Keratinocyte (primary cell): Measurements from ENCODE around the gene SCAF8. TPM values are rescaled to one million over a fixed set of nuclear protein-coding genes. Genes with fewer than 3 reads are reported as not detected.
"Not testable (repeated sequence)": the region's sequence is repeated elsewhere in the genome, so short reads cannot be mapped to it uniquely, and the experiment has no call there.

Experiments used
- DNase-seq: peaks from one replicate; pipeline ENCODE4 v3.0.0-alpha.2; 2011; ENCODE audit warnings: low read depth, missing footprints, low spot score
- FAIRE-seq: peaks from 2 replicates; lab custom pipeline; 2011; peaks lifted over from hg19 to GRCh38; lab: Jason Lieb, UNC
- H2AFZ ChIP-seq: 2 replicates; pipeline ENCODE4 v1.6.0; 2012; ENCODE audit warnings: low read length, control low read depth, inconsistent platforms; ENCODE audit not compliant: control insufficient read depth
- H3K27ac ChIP-seq: 2 replicates; pipeline ENCODE4 v1.5.1; 2011; ENCODE audit warnings: low read length; ENCODE audit not compliant: control insufficient read depth, insufficient read depth
- H3K27me3 ChIP-seq: 3 replicates; pipeline ENCODE4 v1.6.0; 2011; ENCODE audit warnings: low read length; ENCODE audit not compliant: control insufficient read depth, insufficient read depth; ENCODE audit errors: extremely low read depth
- H3K36me3 ChIP-seq, 2 experiments: 2 replicates in 1 of 2; 3 replicates in 1 of 2; pipeline ENCODE4 v1.5.1; 2011; ENCODE audit warnings: low read length in 2 of 2, mild to moderate bottlenecking in 1 of 2; ENCODE audit not compliant: control insufficient read depth in 2 of 2, insufficient read depth in 2 of 2; ENCODE audit errors: extremely low read depth in 1 of 2
- H3K4me1 ChIP-seq: 3 replicates; pipeline ENCODE4 v1.5.1; 2011; ENCODE audit warnings: low read length; ENCODE audit not compliant: control insufficient read depth, insufficient read depth; ENCODE audit errors: extremely low read depth
- H3K4me2 ChIP-seq: 3 replicates; pipeline ENCODE4 v1.6.0; 2011; ENCODE audit warnings: low read depth, low read length; ENCODE audit not compliant: control insufficient read depth, insufficient read depth; ENCODE audit errors: extremely low read depth
- H3K4me3 ChIP-seq, 3 experiments: fragments of 200-600 bp in 1 of 3; sonication (generic) in 1 of 3; 2 replicates in 2 of 3; 3 replicates in 1 of 3; pipeline ENCODE4 v1.5.1; 2011 to 2016; ENCODE audit warnings: low read length in 3 of 3, mild to moderate bottlenecking in 3 of 3, control low read depth in 2 of 3, inconsistent platforms in 1 of 3, low read depth in 1 of 3, mixed read lengths in 1 of 3, mixed run types in 1 of 3, moderate library complexity in 1 of 3; ENCODE audit not compliant: control insufficient read depth in 2 of 3, insufficient read depth in 2 of 3; ENCODE audit errors: extremely low read depth in 1 of 3
- H3K79me2 ChIP-seq: 2 replicates; pipeline ENCODE4 v1.6.0; 2012; ENCODE audit warnings: low read length; ENCODE audit not compliant: control insufficient read depth, insufficient read depth
- H3K9ac ChIP-seq: 3 replicates; pipeline ENCODE4 v1.6.0; 2011; ENCODE audit warnings: low read length; ENCODE audit not compliant: control insufficient read depth, insufficient read depth; ENCODE audit errors: extremely low read depth
- H3K9me1 ChIP-seq: 3 replicates; pipeline ENCODE4 v1.6.0; 2011; ENCODE audit warnings: low read length; ENCODE audit not compliant: control insufficient read depth, insufficient read depth; ENCODE audit errors: extremely low read depth
- H3K9me3 ChIP-seq: 2 replicates; pipeline ENCODE4 v1.5.1; 2012; ENCODE audit warnings: low read depth, low read length; ENCODE audit not compliant: control insufficient read depth
- H4K20me1 ChIP-seq: 3 replicates; pipeline ENCODE4 v1.6.0; 2011; ENCODE audit warnings: low read length; ENCODE audit not compliant: control insufficient read depth, insufficient read depth; ENCODE audit errors: extremely low read depth
- EZH2 ChIP-seq: IDR thresholded peaks from one replicate; pipeline ENCODE4 v1.6.1; 2012; ENCODE audit warnings: inconsistent platforms, mild to moderate bottlenecking, low read length, moderate library complexity
- dilution Hi-C: fragments of 300-500 bp; cut with MboI; formaldehyde crosslinking; loops from one replicate; pipeline ENCODE4 v1.7.0; 2020; ENCODE audit warnings: low sequenced_read_pairs; ENCODE audit not compliant: extremely low pct_ligation_motif_present
- polyA plus RNA-seq, 5 experiments: library from polyadenylated mRNA; depleted of rRNA in 3 of 5; stranded (reverse) in 3 of 5; stranded (forward) in 1 of 5; unstranded in 1 of 5; fragments of >200 nt; gene quantifications; 1 replicate in 1 of 5; 2 replicates in 3 of 5; 3 replicates in 1 of 5; pipeline versions ENCODE4 v1.2.1 to v1.2.3, GENCODE V29; 2011 to 2012; ENCODE audit warnings: missing spikeins in 2 of 5, low read depth in 1 of 5, low replicate concordance in 1 of 5
- TF ChIP-seq, protein P1 (sequence below), 3 experiments: IDR thresholded peaks in 1 of 3; conservative IDR thresholded peaks in 1 of 3; optimal IDR thresholded peaks in 1 of 3; 2 replicates in 2 of 3; 3 replicates in 1 of 3; pipeline versions ENCODE3 to v1.5.1; 2011; ENCODE audit warnings: low read length in 3 of 3, mild to moderate bottlenecking in 3 of 3, moderate library complexity in 2 of 3, control low read depth in 1 of 3, inconsistent platforms in 1 of 3; ENCODE audit not compliant: insufficient read depth in 2 of 3; ENCODE audit errors: extremely low read depth in 1 of 3

SCAF8 gene
- polyA plus RNA-seq, 1 donor (not counting 4 experiments of a cell fraction or from before 2014, with no cell fraction given) = 19.1 TPM

DNA sequence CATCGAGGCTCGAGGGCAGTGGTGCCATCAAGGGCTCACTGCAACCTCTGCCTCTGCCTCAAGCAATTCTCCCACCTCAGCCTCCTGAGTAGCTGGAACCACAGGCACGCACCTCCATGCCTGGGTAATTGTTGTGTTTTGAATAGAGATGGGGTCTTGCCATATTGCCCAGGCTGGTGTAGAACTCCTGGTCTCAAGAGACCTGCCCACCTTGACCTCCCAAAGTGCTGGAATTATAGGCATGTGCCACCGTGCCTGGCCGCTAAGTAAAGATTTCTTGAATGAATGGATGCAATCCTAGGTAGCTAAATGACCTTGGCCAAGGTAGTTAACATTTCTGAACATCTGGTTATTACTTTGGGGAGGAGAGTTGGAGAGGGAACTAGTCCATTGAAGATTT, 7.4 kb downstream of the SCAF8 start:
- Histone ChIP-seq H3K4me1 (no peaks in the 10 kb centered on the region), H4K20me1 (peaks cover 14% of the 10 kb centered on the region), H3K4me2 (no peak overlapping the region), H3K4me3 (no peak overlapping the region), H3K36me3 (peaks cover 1 to 4% of the 10 kb centered on the region in 2 experiments), H3K9ac (no peak overlapping the region), H3K27ac (no peak overlapping the region), H2AFZ (no peak overlapping the region), H3K9me1 (no peaks in the 10 kb centered on the region), H3K9me3 (no peaks in the 10 kb centered on the region), H3K27me3 (no peaks in the 10 kb centered on the region), H3K79me2 (peaks cover 99% of the 10 kb centered on the region)
- FAIRE-seq = no peak
- DNase-seq = no peak
- dilution Hi-C loops = no loop called here
- TF ChIP-seq, protein P1, sequence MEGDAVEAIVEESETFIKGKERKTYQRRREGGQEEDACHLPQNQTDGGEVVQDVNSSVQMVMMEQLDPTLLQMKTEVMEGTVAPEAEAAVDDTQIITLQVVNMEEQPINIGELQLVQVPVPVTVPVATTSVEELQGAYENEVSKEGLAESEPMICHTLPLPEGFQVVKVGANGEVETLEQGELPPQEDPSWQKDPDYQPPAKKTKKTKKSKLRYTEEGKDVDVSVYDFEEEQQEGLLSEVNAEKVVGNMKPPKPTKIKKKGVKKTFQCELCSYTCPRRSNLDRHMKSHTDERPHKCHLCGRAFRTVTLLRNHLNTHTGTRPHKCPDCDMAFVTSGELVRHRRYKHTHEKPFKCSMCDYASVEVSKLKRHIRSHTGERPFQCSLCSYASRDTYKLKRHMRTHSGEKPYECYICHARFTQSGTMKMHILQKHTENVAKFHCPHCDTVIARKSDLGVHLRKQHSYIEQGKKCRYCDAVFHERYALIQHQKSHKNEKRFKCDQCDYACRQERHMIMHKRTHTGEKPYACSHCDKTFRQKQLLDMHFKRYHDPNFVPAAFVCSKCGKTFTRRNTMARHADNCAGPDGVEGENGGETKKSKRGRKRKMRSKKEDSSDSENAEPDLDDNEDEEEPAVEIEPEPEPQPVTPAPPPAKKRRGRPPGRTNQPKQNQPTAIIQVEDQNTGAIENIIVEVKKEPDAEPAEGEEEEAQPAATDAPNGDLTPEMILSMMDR (optimal IDR thresholded peaks at IDR 0.05 in 1 of 3, IDR thresholded peaks at IDR 0.05 in 1 of 3, conservative IDR thresholded peaks at IDR 0.05 in 1 of 3; ENCODE audit: extremely low read depth in 1 of 3, insufficient read depth in 2 of 3, low read length in 3 of 3) = no peak
- TF ChIP-seq EZH2 = no peak

DNA sequence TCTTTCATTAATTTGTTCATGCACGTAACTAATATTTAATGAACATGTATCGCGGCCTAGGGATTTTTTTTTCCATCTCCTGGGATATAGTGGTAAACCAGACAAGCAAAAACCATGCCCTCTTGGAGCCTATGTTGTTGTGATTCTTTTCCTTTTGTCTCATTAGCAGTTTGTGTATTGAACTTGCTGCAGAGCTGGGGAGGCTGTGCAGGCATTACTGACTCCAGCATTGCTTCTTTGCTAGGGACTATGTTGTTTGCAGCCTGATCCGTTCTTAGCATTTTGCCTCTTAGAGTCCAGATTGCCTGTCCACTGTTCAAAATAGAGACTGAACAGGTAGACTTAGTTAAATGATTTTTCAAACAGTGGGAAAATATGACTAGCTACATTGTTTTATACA, 9.7 kb downstream of the SCAF8 start:
- no peak overlapping the region for H3K4me2 ChIP-seq
- no peaks in the 10 kb centered on the region for H3K4me1 ChIP-seq
- no peak overlapping the region for H3K4me3 ChIP-seq
- H2AFZ ChIP-seq = no peak overlapping the region
- peaks cover 18% of the 10 kb centered on the region for H4K20me1 ChIP-seq
- dilution Hi-C loops = no loop called here
- H3K9ac ChIP-seq = no peak overlapping the region
- H3K9me1 ChIP-seq = no peaks in the 10 kb centered on the region
- no peak for DNase-seq
- H3K36me3 ChIP-seq = peaks cover 0 to 4% of the 10 kb centered on the region in 2 experiments
- no peaks in the 10 kb centered on the region for H3K27me3 ChIP-seq
- H3K27ac ChIP-seq = no peak overlapping the region
- no peak for FAIRE-seq
- TF ChIP-seq, protein P1 (optimal IDR thresholded peaks at IDR 0.05 in 1 of 3, IDR thresholded peaks at IDR 0.05 in 1 of 3, conservative IDR thresholded peaks at IDR 0.05 in 1 of 3; ENCODE audit: extremely low read depth in 1 of 3, insufficient read depth in 2 of 3, low read length in 3 of 3) = no peak
- TF ChIP-seq EZH2 = no peak
- peaks cover 99% of the 10 kb centered on the region for H3K79me2 ChIP-seq
- H3K9me3 ChIP-seq = no peaks in the 10 kb centered on the region

- H3K27me3 ChIP-seq, H3K36me3 ChIP-seq, H3K9me3 ChIP-seq, H2AFZ ChIP-seq, dilution Hi-C loops, H3K9me1 ChIP-seq, H3K4me2 ChIP-seq, H3K4me1 ChIP-seq, DNase-seq, FAIRE-seq, H3K27ac ChIP-seq, H3K9ac ChIP-seq, H3K4me3 ChIP-seq: not testable (repeated sequence)
- H3K79me2 ChIP-seq = peaks cover 99% of the 10 kb centered on the region
- peaks cover 15% of the 10 kb centered on the region for H4K20me1 ChIP-seq
These were observed 11.0 kb downstream of the SCAF8 start for GRCh38 chr6:154744029-154744745.
